HG02571 (cell line): ENCODE results near the gene AP3D1.

Source experiments
- ATAC-seq: cut with Tn5 transposase; IDR thresholded peaks from one replicate; pipeline ENCODE4 v1.9.1; 2021; ENCODE audit warnings: mild to moderate bottlenecking, moderate library complexity; ENCODE audit not compliant: unreplicated experiment

Gene AP3D1

DNA sequence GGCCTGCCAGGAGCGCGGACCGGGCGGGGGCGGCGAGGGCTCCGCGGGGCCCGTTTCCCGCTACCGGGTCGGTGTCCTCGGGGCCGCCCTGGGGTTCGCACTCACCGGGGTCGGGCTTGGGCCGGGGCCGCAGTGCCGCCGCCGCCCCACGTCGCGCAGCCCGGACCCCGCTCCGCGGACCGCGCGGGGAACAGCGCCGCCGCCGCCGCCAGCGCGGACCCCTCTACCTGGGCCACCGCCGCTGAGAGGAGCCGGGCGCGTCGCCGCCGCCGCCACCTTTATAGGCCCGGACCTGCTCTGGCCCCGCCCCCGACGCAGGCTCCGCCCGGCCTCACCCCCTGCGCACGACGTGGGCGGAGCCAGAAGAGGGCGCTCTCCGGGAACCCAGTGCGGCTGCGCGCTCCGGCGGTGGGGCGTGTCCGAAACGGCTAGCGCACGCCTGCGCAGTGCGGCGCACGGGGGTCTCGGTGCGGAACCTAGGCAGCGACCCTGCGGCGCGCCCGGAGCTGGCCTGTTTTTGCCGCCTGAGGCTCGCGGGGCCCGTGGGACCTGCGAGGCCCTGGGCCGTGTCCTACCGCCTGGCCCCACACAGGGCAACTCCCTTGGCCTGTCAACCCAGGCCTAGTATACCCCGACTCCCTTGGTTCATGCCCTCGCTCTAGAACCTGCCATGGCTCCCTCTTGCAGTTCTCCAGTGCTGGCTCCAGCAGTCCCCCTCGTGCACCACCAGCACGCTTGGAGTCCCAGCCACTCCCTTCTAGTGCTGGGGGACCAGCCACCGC is 100.2 kb downstream of the AP3D1 start, which contains the start of gene MKNK2:
TSS of gene MKNK2 (minus strand) at position 254 of the 782 bp plus-strand sequence. CDS start 393 bp downstream, outside the sequence.
- ATAC-seq = peak; percentile 41
